Activated T-helper 1 cell treated with Interleukin-2 at 50 U/mL for 16 hours (primary cell): Measurements from ENCODE around the gene BAAT.
"Not testable (repeated sequence)": the region's sequence is repeated elsewhere in the genome, so short reads cannot be mapped to it uniquely, and the experiment has no call there.

ENCODE experiments used
- DNase-seq: peaks from one replicate; pipeline ENCODE4 v3.0.0-alpha.2; 2020; ENCODE audit warnings: low read depth

BAAT gene

DNA sequence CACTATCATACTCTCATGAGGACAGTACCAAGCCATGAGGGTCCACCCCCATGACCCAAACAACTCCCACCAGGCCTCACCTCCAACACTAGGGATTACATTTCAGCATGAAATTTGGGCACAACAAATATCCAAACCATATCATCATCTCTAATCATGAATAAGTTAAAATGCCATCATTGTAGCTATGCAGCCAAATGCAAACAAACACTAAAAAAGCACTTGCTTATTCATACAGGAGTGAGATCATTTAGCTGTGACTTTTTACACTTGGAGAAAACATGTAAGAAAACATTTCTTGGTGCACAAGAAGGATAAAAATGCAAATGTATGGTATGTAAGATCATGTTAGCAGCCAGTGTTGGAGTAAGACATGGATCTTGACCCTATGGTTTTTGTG lies 24.2 kb downstream of the BAAT start:
- no peak for DNase-seq

DNA sequence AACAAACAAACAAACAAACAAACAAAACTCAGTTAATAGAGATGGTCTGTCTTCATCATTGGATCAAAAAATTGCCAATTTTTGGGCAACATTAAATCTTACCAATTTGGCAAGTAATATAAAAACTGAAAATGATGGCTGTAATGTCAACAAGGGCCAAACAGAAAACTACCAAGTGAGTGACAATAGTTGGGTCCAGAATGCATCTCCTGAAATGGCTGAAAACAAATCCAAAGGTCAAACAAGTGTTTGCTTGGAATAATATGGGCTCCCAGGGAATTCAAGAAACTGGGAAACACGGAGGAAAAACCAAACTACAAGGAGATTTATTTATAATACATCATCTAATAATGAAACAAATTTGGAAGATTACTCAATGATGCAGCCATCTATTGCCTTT lies 25.1 kb downstream of the BAAT start:
- DNase-seq = no peak

- no peak for DNase-seq
These were observed 28.2 kb downstream of the BAAT start for GRCh38 chr9:101356619-101357018.

- no peak for DNase-seq
These were observed 29.8 kb downstream of the BAAT start for GRCh38 chr9:101354765-101355708.

DNA sequence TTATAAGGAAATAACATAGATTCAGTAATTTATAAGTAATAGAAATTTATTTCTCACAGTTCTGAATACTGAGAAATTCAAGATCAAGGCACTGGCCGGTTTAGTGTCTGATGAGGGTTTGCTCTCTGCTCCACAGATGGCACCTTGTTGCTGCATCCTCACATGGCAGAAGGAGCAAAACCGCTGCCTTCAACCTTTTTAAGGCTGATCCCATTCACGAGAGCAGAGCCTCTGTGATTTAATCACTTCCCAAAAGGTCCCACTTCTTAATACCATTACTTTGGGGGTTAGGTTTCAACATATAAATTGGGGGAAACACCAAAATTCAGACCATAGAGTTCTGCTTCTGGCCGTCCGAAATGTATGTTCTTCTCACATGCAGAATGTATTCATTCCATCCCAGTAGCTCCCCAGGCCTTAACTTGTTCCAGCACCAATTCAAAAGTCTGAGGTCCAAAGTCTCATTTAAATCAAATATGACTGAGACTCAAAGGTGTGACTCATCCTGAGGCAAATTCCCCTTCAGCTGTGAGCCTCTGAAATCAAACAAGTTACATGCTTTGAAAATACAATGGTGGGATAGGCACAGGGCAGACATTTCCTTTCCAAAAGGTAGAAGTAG lies 30.6 kb downstream of the BAAT start:
- no peak for DNase-seq

- DNase-seq = no peak
These were observed 31.1 kb downstream of the BAAT start for GRCh38 chr9:101353683-101354082.

GRCh38 chr9:101352892-101353463 lies 31.8 kb downstream of the BAAT start:
- no peak for DNase-seq

DNA sequence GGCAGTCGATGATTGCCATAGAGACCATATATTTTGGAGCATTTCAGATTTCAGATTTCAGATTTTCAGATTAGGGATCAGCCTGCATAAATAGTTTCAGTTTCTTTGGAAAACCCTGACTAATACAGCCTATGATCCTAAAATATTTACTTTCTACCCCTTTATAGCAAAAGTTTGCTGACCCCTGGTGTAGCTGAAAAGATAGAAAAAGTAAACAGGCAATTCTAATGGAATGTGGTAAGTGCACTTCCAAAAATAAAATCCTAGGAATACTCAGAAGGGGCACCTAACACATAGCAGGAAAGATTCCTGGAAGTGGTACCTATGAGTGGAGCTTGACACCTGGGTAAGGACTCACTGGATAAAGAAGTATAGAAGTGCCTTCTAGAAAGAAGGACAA lies 34.5 kb downstream of the BAAT start:
- DNase-seq = no peak

GRCh38 chr9:101342595-101342994 lies 42.2 kb downstream of the BAAT start:
- no peak for DNase-seq

DNA sequence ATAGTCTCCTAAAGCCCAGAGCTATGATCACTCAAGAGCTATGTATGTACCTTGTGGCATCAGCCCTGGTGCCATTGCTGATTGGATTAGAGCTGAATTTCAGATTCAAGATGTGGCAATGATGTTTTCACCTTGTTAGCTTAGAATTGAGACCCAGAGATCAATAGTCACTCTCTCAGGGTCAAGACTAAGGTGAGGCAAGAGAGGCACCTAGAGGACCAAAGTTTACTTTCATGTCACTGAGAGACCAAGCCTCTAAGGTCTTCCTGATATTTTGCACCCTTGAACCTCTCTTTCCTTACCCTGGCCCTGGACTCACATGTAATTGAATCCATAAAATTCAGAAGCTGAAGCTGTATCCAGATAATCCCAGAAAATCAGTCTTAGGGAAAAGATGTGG lies 42.8 kb downstream of the BAAT start:
- DNase-seq = no peak

GRCh38 chr9:101337237-101337636 lies 47.6 kb downstream of the BAAT start:
- DNase-seq = no peak

- DNase-seq = no peak
These were observed 48.7 kb downstream of the BAAT start for GRCh38 chr9:101336091-101336490.

- no peak for DNase-seq
These were observed 50.7 kb downstream of the BAAT start for GRCh38 chr9:101333926-101334702.

GRCh38 chr9:101333490-101333889 lies 51.3 kb downstream of the BAAT start:
- no peak for DNase-seq

DNA sequence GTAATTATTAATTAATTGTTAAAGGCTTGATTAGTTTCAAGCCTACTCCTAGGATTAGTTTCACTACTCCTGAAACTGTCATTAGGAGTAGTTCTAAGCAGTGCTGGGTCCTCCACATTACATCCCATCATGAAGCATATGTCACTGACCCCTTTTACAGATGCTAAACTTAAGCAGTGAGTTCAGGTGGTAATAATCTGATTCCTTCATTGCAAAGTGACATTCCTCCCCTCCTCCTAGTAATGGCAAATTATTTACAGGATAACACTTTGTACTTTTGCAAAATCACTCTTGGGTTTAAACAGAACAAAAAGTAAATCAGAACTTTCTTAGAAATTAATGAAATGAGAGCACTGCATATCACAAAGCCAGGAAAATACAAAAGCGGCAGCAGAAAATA lies 52.4 kb downstream of the BAAT start:
- DNase-seq = no peak

- not testable (repeated sequence) for DNase-seq
These were observed 57.3 kb downstream of the BAAT start for GRCh38 chr9:101327422-101327909.

DNA sequence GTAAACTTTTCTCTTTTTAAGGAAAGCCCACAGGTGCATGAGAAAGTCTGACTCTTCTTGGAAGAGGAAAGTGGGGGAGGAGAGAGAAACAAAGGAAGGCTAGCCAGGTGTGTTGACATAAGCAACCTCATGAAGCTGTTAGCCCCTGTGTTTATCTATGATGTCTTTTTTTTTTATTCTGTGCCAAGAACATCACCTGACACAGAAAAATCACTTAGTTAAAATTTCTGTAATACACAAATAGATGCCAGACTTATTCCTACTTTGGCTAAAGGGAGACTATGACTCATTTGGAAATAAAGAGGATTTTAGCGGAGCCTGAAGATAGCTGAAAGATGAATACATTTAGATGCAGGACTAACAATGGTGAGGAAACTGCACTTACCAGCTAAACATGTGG lies 58.3 kb downstream of the BAAT start:
- no peak for DNase-seq

DNA sequence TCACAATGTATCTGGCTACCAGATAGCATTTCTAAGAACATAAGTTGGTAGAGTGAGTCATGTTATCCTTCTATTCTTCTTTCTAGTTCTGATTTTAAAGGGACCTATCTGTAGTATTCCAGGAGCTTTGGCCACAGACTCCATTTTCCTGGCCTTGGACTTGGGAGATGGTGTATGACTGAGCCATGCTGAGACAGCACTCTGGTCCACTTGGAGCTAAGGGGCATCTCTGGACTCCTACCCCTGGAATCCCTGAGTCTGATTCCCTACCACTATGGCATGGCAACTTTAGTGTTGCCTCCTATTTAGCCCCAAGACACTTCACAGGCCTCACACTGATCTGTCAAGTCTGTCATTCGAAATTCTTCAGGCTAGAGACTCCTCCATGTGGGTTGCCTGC lies 58.8 kb downstream of the BAAT start:
- no peak for DNase-seq

GRCh38 chr9:101325053-101325452 lies 59.8 kb downstream of the BAAT start:
- no peak for DNase-seq

DNA sequence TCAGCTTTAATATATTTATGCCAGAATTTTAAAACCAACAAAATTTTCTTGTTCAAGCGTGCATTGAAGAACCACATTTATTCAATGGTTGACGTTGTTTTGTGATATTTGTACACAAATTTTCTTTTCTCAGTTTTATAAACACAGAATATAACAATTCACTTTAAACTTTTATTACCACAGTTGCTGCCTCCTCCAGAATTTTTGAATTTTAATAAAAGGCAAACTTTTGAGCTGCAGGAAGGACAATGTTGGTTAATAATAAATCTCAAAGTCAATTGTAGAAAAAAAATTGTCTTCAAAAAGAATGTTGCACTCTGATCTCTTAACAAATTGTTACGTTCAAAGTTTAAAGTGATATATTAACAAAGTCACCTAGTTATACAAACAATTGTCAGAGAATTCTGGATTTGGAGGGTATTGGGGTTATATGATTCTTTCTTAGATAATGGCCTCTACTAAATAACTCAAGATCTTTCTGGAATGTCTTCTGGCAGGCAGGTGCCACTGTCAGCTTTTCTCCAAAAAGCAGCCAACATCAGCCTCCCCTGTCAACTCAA lies 60.5 kb downstream of the BAAT start:
- DNase-seq = no peak

GRCh38 chr9:101323129-101323528 lies 61.7 kb downstream of the BAAT start:
- no peak for DNase-seq

- DNase-seq = no peak
These were observed 67.1 kb downstream of the BAAT start for GRCh38 chr9:101317735-101318134.
